ENCODE results near the gene UBE2E2. TPM values are rescaled to one million over a fixed set of nuclear protein-coding genes. Genes with fewer than 3 reads are reported as not detected.
"Not testable (repeated sequence)": the region's sequence is repeated elsewhere in the genome, so short reads cannot be mapped to it uniquely, and the experiment has no call there.

UBE2E2 gene
- polyA plus RNA-seq, 4 donors, result 46.7 to 78.8 (median 65.9) TPM

GRCh38 chr3:23602971-23603370 lies 399.8 kb downstream of the UBE2E2 start:
- DNase-seq (ENCODE audit: low read depth in 4 of 4, low spot score in 3 of 4), result peak in 1 of 4 donors; percentile 49

GRCh38 chr3:23607184-23607847 lies 404.2 kb downstream of the UBE2E2 start:
- DNase-seq (ENCODE audit: low read depth in 4 of 4, low spot score in 3 of 4), result no peak

- DNase-seq (ENCODE audit: low read depth in 4 of 4, low spot score in 3 of 4), result no peak
Observed at GRCh38 chr3:23608650-23609049, 405.5 kb downstream of the UBE2E2 start.

- no peak for DNase-seq (ENCODE audit: low read depth in 4 of 4, low spot score in 3 of 4)
Observed at GRCh38 chr3:23611737-23612295, 408.7 kb downstream of the UBE2E2 start.

- no peak for DNase-seq (ENCODE audit: low read depth in 4 of 4, low spot score in 3 of 4)
Observed at GRCh38 chr3:23612296-23612891, 409.3 kb downstream of the UBE2E2 start.

- DNase-seq (ENCODE audit: low read depth in 4 of 4, low spot score in 3 of 4), result no peak
Observed at GRCh38 chr3:23615068-23615467, 411.9 kb downstream of the UBE2E2 start.

GRCh38 chr3:23618475-23618874 lies 415.3 kb downstream of the UBE2E2 start:
- DNase-seq (ENCODE audit: low read depth in 4 of 4, low spot score in 3 of 4), result not testable (repeated sequence)

GRCh38 chr3:23619705-23620637 lies 416.8 kb downstream of the UBE2E2 start:
- no peak for DNase-seq (ENCODE audit: low read depth in 4 of 4, low spot score in 3 of 4)

GRCh38 chr3:23620638-23621015 lies 417.5 kb downstream of the UBE2E2 start:
- DNase-seq (ENCODE audit: low read depth in 4 of 4, low spot score in 3 of 4), result no peak

GRCh38 chr3:23623844-23624243 lies 420.7 kb downstream of the UBE2E2 start:
- no peak for DNase-seq (ENCODE audit: low read depth in 4 of 4, low spot score in 3 of 4)

- DNase-seq (ENCODE audit: low read depth in 4 of 4, low spot score in 3 of 4), result no peak
Observed at GRCh38 chr3:23624305-23624704, 421.2 kb downstream of the UBE2E2 start.

GRCh38 chr3:23626442-23626841 lies 423.3 kb downstream of the UBE2E2 start:
- no peak for DNase-seq (ENCODE audit: low read depth in 4 of 4, low spot score in 3 of 4)

GRCh38 chr3:23629181-23629894 lies 426.2 kb downstream of the UBE2E2 start:
- no peak for DNase-seq (ENCODE audit: low read depth in 4 of 4, low spot score in 3 of 4)

GRCh38 chr3:23633261-23633960 lies 430.3 kb downstream of the UBE2E2 start:
- DNase-seq (ENCODE audit: low read depth in 4 of 4, low spot score in 3 of 4), result no peak

- DNase-seq (ENCODE audit: low read depth in 4 of 4, low spot score in 3 of 4), result no peak
Observed at GRCh38 chr3:23637339-23637738, 434.2 kb downstream of the UBE2E2 start.

GRCh38 chr3:23640471-23641146 lies 437.5 kb downstream of the UBE2E2 start:
- DNase-seq (ENCODE audit: low read depth in 4 of 4, low spot score in 3 of 4), result no peak

All from left renal pelvis (tissue), 4 donors.